ENCODE data around the gene GLYATL2. TPM values are rescaled to one million over a fixed set of nuclear protein-coding genes. Genes with fewer than 3 reads are reported as not detected.

Gene GLYATL2
- total and polyA plus RNA-seq, 10 of the 15 experiments (the other 5 are each of a cell fraction or from before 2014, with no cell fraction given), result 0.13 to 0.97 (median 0.49) TPM

DNA sequence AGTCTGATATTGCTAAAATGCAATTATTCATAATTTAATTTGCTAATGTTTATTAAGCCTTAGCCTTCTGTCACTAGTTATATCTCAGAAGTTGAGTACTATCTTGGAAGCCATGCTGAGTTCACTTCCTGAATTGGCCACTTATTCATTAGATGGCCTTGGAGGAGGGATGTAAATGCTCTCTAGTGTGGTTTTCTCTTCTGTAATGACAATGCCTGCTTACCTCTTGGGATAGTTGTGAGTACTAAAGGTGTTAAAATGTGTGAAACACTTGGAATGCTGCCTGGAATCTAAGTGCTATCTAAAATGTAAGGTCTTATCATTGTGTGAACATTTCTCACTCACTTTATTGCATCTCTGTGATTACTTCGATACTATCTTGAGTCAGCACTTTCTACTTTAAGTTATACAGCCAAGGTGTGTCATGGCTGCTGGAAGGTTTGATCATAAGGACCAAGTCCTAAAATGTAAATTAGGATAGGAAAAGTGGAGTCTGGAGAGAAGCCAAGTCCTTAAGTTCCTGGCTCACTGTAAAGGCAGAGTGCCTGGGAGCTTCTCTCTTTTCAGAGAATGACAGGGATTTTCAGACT lies 12.4 kb downstream of the GLYATL2 start:
- Histone ChIP-seq H3K4me1 (ENCODE audit: control insufficient read depth, insufficient read depth, low read length) (no peaks in the 10 kb centered on the region), H4K20me1 (ENCODE audit: control insufficient read depth, insufficient read depth) (no peaks in the 10 kb centered on the region), H3K4me2 (ENCODE audit: control insufficient read depth, insufficient read depth) (no peak overlapping the region), H3K9ac (ENCODE audit: control insufficient read depth, insufficient read depth, low read length) (no peak overlapping the region), H3K36me3 (ENCODE audit: control insufficient read depth in 2 of 2, insufficient read depth in 2 of 2, low read length in 1 of 2) (no peaks in the 10 kb centered on the region), H3K27me3 (replicated peaks in 1 of 2; ENCODE audit: control insufficient read depth in 2 of 2, insufficient read depth in 2 of 2, low read length in 1 of 2) (no peaks in the 10 kb centered on the region), H3K27ac (ENCODE audit: control insufficient read depth, insufficient read depth) (no peak overlapping the region), H3K9me3 (replicated peaks; ENCODE audit: control insufficient read depth, insufficient read depth, low read length) (no peaks in the 10 kb centered on the region), H3K4me3 (no peak overlapping the region), H3K79me2 (ENCODE audit: control insufficient read depth, insufficient read depth, low read length) (no peaks in the 10 kb centered on the region), H2AFZ (ENCODE audit: control insufficient read depth, low read depth, low read length) (no peak overlapping the region)
- intact Hi-C loops (cut with micrococcal nuclease; ENCODE audit: unreplicated experiment) (loop anchor here (5.0 kb wide), 1 partner anchor 50 kb away; no protein-coding TSS in a partner anchor), in situ Hi-C loops (cut with MboI) (no loop called here)
- no peak for ATAC-seq
- POLR2A ChIA-PET, result no interaction called here
- CTCF ChIA-PET, result no interaction called here
- TF ChIP-seq CBX5 (IDR thresholded peaks at IDR 0.05; ENCODE audit: low read depth) (no peak), HSF1 (IDR thresholded peaks at IDR 0.05; ENCODE audit: low read depth, low read length) (no peak), SUPT20H (IDR thresholded peaks at IDR 0.05; ENCODE audit: borderline replicate concordance, control insufficient read depth, low read depth, low read length) (no peak), JUND (IDR thresholded peaks at IDR 0.05; ENCODE audit: low read depth, low read length) (no peak), HDGF (IDR thresholded peaks at IDR 0.05) (no peak), HDAC6 (IDR thresholded peaks at IDR 0.05; ENCODE audit: unreplicated experiment) (no peak), EZH2 (IDR thresholded peaks at IDR 0.05; ENCODE audit: borderline replicate concordance, control insufficient read depth, low read depth, low read length) (no peak), STAT3 (IDR thresholded peaks at IDR 0.05; ENCODE audit: low read depth, low read length) (no peak), NBN (IDR thresholded peaks at IDR 0.05) (no peak), FOXK2 (IDR thresholded peaks at IDR 0.05) (no peak)
- TF ChIP-seq, protein P1, sequence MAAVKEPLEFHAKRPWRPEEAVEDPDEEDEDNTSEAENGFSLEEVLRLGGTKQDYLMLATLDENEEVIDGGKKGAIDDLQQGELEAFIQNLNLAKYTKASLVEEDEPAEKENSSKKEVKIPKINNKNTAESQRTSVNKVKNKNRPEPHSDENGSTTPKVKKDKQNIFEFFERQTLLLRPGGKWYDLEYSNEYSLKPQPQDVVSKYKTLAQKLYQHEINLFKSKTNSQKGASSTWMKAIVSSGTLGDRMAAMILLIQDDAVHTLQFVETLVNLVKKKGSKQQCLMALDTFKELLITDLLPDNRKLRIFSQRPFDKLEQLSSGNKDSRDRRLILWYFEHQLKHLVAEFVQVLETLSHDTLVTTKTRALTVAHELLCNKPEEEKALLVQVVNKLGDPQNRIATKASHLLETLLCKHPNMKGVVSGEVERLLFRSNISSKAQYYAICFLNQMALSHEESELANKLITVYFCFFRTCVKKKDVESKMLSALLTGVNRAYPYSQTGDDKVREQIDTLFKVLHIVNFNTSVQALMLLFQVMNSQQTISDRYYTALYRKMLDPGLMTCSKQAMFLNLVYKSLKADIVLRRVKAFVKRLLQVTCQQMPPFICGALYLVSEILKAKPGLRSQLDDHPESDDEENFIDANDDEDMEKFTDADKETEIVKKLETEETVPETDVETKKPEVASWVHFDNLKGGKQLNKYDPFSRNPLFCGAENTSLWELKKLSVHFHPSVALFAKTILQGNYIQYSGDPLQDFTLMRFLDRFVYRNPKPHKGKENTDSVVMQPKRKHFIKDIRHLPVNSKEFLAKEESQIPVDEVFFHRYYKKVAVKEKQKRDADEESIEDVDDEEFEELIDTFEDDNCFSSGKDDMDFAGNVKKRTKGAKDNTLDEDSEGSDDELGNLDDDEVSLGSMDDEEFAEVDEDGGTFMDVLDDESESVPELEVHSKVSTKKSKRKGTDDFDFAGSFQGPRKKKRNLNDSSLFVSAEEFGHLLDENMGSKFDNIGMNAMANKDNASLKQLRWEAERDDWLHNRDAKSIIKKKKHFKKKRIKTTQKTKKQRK (IDR thresholded peaks at IDR 0.05; ENCODE audit: low read depth, low read length), result no peak
- TF ChIP-seq, protein P2, sequence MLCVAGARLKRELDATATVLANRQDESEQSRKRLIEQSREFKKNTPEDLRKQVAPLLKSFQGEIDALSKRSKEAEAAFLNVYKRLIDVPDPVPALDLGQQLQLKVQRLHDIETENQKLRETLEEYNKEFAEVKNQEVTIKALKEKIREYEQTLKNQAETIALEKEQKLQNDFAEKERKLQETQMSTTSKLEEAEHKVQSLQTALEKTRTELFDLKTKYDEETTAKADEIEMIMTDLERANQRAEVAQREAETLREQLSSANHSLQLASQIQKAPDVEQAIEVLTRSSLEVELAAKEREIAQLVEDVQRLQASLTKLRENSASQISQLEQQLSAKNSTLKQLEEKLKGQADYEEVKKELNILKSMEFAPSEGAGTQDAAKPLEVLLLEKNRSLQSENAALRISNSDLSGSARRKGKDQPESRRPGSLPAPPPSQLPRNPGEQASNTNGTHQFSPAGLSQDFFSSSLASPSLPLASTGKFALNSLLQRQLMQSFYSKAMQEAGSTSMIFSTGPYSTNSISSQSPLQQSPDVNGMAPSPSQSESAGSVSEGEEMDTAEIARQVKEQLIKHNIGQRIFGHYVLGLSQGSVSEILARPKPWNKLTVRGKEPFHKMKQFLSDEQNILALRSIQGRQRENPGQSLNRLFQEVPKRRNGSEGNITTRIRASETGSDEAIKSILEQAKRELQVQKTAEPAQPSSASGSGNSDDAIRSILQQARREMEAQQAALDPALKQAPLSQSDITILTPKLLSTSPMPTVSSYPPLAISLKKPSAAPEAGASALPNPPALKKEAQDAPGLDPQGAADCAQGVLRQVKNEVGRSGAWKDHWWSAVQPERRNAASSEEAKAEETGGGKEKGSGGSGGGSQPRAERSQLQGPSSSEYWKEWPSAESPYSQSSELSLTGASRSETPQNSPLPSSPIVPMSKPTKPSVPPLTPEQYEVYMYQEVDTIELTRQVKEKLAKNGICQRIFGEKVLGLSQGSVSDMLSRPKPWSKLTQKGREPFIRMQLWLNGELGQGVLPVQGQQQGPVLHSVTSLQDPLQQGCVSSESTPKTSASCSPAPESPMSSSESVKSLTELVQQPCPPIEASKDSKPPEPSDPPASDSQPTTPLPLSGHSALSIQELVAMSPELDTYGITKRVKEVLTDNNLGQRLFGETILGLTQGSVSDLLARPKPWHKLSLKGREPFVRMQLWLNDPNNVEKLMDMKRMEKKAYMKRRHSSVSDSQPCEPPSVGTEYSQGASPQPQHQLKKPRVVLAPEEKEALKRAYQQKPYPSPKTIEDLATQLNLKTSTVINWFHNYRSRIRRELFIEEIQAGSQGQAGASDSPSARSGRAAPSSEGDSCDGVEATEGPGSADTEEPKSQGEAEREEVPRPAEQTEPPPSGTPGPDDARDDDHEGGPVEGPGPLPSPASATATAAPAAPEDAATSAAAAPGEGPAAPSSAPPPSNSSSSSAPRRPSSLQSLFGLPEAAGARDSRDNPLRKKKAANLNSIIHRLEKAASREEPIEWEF (IDR thresholded peaks at IDR 0.05; ENCODE audit: insufficient replicate concordance, low read depth, low read length), result no peak
- 3% methylated on average over 1 of the region's 1 CpG for WGBS (ENCODE audit: insufficient coverage, insufficient replicate concordance, low lambda C conversion rate, missing lambda C conversion rate)
- SMC1A ChIA-PET (ENCODE audit: uncharacterized antibody, unreplicated experiment), result no interaction called here
- no TSS peak for BruUV-seq (replicated peaks)
- no peak for FAIRE-seq
- no peak for DNase-seq (ENCODE audit: low read depth, low spot score)
- RAD21 ChIA-PET (ENCODE audit: unreplicated experiment), result no interaction called here

Data from GM12878 (cell line).